ENCODE data around the gene ABLIM2. TPM values are rescaled to one million over a fixed set of nuclear protein-coding genes. Genes with fewer than 3 reads are reported as not detected.

The ABLIM2 gene
- total RNA-seq, 4 donors from 2014 or later: 5.9 to 20.0 (median 8.6) TPM

GRCh38 chr4:8012517-8012916, 146.1 kb downstream of the ABLIM2 start:
- TF ChIP-seq CTCF (IDR thresholded peaks at IDR 0.05; ENCODE audit: low read depth): no peak

DNA sequence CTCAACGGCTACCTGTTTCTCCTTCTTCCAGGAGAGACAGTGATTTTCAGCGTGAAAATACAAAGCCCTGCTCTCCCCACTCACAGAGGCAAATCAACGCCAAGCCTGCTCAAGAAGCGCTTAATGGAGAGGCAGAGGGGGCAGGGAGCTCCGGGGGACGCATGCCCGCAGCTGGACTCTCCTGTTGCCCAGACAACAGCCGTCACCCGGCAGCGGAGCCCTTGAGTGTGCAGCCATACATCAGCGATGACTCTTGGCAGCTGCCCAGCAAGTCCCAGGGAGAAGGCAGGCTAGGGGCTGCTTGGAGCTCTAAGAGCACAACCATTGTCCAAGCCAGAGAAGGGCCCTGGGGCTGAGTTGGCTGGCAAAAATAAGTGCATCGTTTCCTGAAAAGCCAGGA, 148.0 kb downstream of the ABLIM2 start:
- TF ChIP-seq CTCF (IDR thresholded peaks at IDR 0.05; ENCODE audit: low read depth): no peak

DNA sequence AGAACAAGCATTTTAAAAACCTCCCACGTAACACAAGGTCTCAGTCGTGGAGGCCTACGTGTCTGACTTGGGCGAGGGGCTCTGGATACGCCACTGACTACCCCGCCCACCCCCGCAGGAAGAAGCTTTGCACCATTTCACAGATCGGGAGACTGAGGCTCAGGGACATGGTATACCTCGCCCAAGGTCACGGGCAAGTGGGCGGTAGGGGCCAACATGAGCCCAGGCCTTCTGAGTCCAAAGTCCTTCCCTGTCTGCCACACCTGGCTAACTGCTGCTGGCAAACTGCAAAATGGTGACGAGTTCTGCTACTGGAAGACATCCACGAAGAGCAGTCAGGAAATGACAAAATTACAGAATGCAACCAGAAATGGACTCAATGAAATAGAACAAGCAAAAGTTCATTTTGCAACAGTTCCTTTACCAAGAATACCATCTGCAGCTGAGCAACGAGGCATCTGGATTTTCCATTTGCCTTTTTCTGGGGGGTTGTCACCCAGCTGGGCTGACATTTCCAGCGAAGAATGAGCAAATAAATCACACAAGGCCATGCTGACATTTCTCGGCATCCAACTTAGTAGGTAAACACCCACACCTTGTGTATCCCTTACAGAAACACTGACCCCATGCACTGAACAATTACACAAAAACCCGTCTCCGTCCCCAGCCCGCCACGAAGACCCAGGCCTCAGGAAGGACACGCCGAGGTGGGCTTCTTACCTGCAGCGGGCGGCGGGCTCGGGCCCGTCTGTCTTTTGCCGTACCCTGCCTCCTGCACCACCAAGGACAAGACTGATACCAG, 148.7 kb downstream of the ABLIM2 start:
- no peak for TF ChIP-seq CTCF (IDR thresholded peaks at IDR 0.05; ENCODE audit: low read depth)

GRCh38 chr4:8009097-8009496, 149.5 kb downstream of the ABLIM2 start:
- no peak for TF ChIP-seq CTCF (IDR thresholded peaks at IDR 0.05; ENCODE audit: low read depth)

DNA sequence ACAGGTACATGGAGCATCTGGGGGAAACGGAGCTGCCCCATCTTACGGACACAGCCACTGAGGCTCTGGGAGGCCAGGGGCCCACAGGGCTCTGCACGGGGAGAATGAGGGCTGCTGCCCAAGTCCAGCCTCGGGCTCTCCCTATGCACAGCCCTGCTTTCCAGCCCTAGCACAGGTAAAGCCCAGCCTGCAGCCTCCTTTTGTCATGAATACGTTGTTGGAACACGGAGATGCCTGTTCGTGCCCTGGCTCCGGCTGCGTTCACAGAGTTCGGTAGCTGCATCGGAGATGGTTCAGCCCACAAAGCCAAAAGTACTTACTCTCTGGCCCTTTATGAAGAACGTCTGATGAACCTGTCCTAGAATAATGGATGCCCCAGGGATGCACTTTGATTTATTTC, 150.2 kb downstream of the ABLIM2 start:
- TF ChIP-seq CTCF (IDR thresholded peaks at IDR 0.05; ENCODE audit: low read depth): no peak

- no peak for TF ChIP-seq CTCF (IDR thresholded peaks at IDR 0.05; ENCODE audit: low read depth)
Observed at GRCh38 chr4:8007581-8007980, 151.0 kb downstream of the ABLIM2 start.

- TF ChIP-seq CTCF (IDR thresholded peaks at IDR 0.05; ENCODE audit: low read depth): no peak
Observed at GRCh38 chr4:8006471-8006870, 152.1 kb downstream of the ABLIM2 start.
